ENCODE results near the gene REXO5. TPM values are rescaled to one million over a fixed set of nuclear protein-coding genes. Genes with fewer than 3 reads are reported as not detected.

REXO5 gene
- total RNA-seq, 1 experiment from 2014 or later = 4.0 TPM

DNA sequence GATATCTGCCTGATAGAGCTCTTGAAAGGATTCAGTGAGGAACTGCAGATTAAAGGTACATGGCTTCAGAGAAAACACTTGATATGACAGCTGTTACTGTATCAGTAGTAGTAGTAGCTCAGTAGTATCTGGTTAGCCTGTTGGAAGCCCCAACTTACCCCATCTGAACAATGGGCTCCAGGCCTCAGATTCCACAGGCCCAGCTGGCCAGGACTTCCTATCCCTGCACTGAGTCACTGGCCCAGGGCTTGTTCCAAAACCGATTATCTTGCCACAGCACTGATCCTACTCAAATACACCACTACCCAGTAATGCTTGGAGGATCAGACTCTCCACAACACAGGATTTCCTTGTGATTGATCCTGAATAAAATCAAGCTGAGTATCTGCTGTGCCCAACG lies 61.3 kb downstream of the REXO5 start:
- no peak for ATAC-seq
- intact Hi-C loops (cut with micrococcal nuclease) = no loop called here
- H3K79me2 ChIP-seq (ENCODE audit: low read length) = peaks cover 92% of the 10 kb centered on the region
- H3K36me3 ChIP-seq (ENCODE audit: low read depth, low read length) = no peaks in the 10 kb centered on the region
- TF ChIP-seq EZH2 (IDR thresholded peaks at IDR 0.05; ENCODE audit: low read length, unreplicated experiment) = no peak
- no peak for TF ChIP-seq EZH2phosphoT487 (IDR thresholded peaks at IDR 0.05; ENCODE audit: borderline replicate concordance, low read length)
- TF ChIP-seq, protein P1, sequence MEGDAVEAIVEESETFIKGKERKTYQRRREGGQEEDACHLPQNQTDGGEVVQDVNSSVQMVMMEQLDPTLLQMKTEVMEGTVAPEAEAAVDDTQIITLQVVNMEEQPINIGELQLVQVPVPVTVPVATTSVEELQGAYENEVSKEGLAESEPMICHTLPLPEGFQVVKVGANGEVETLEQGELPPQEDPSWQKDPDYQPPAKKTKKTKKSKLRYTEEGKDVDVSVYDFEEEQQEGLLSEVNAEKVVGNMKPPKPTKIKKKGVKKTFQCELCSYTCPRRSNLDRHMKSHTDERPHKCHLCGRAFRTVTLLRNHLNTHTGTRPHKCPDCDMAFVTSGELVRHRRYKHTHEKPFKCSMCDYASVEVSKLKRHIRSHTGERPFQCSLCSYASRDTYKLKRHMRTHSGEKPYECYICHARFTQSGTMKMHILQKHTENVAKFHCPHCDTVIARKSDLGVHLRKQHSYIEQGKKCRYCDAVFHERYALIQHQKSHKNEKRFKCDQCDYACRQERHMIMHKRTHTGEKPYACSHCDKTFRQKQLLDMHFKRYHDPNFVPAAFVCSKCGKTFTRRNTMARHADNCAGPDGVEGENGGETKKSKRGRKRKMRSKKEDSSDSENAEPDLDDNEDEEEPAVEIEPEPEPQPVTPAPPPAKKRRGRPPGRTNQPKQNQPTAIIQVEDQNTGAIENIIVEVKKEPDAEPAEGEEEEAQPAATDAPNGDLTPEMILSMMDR (conservative IDR thresholded peaks at IDR 0.05; ENCODE audit: low read depth, low read length) = no peak
- H3K9me3 ChIP-seq (ENCODE audit: low read length) = no peaks in the 10 kb centered on the region
- no peaks in the 10 kb centered on the region for H3K27me3 ChIP-seq (ENCODE audit: low read length)
- H3K4me1 ChIP-seq (ENCODE audit: insufficient read depth, low read length) = peaks cover 17% of the 10 kb centered on the region
- no peak overlapping the region for H3K9ac ChIP-seq (ENCODE audit: low read length)
- CTCF ChIA-PET = no interaction called here
- DNase-seq = no peak
- no peak overlapping the region for H3K4me3 ChIP-seq (ENCODE audit: low read length)
- H3K27ac ChIP-seq (ENCODE audit: low read length) = no peak overlapping the region
- POLR2A ChIA-PET (ENCODE audit: unreplicated experiment) = interaction anchor here (0.7 kb wide), 1 partner anchor 1312 kb away, joined by 3 read pairs; the partner anchor contains the start of gene VPS35L
- no peaks in the 10 kb centered on the region for H3K9me2 ChIP-seq (replicated peaks; ENCODE audit: low read length)
- no peaks in the 10 kb centered on the region for H4K20me1 ChIP-seq (ENCODE audit: low read length)
- no TSS peak for BruUV-seq (replicated peaks)
- H3K4me2 ChIP-seq (ENCODE audit: low read length) = no peak overlapping the region
- H3F3A ChIP-seq (ENCODE audit: low read length, unreplicated experiment) = no peaks in the 10 kb centered on the region
- no peak overlapping the region for H2AFZ ChIP-seq (ENCODE audit: low read length)

DNA sequence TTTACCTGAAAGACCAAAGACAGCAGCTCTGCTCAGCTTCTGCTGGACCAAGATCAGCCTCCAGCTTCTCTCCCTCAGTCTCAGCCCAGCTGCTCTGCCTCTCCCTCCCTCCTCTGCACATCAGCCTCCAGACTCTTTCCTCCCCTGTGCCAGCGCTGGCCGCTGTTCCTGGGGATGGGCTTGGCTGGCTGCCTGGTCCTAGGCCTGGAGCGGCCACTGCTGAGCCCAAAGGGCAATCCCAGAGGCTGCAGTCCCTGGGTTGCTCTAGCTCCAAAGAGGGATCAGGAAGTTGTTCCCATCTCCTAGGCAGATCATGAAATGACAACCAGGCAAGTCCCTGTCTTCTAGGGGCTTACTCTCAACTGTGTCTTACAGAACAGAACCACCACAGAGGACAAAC lies 62.6 kb downstream of the REXO5 start:
- intact Hi-C loops (cut with micrococcal nuclease) = no loop called here
- Histone ChIP-seq H3K4me3 (ENCODE audit: low read length) (no peak overlapping the region), H4K20me1 (ENCODE audit: low read length) (no peaks in the 10 kb centered on the region), H3K27me3 (ENCODE audit: low read length) (no peaks in the 10 kb centered on the region), H3K9me2 (replicated peaks; ENCODE audit: low read length) (no peaks in the 10 kb centered on the region), H3K79me2 (ENCODE audit: low read length) (peaks cover 92% of the 10 kb centered on the region), H3F3A (ENCODE audit: low read length, unreplicated experiment) (no peaks in the 10 kb centered on the region), H3K4me1 (ENCODE audit: insufficient read depth, low read length) (peaks cover 17% of the 10 kb centered on the region), H3K27ac (ENCODE audit: low read length) (no peak overlapping the region), H3K4me2 (ENCODE audit: low read length) (no peak overlapping the region), H2AFZ (ENCODE audit: low read length) (no peak overlapping the region), H3K9ac (ENCODE audit: low read length) (no peak overlapping the region), H3K9me3 (ENCODE audit: low read length) (no peaks in the 10 kb centered on the region), H3K36me3 (ENCODE audit: low read depth, low read length) (no peaks in the 10 kb centered on the region)
- no peak for DNase-seq
- TF ChIP-seq EZH2 (IDR thresholded peaks at IDR 0.05; ENCODE audit: low read length, unreplicated experiment) (no peak), EZH2phosphoT487 (IDR thresholded peaks at IDR 0.05; ENCODE audit: borderline replicate concordance, low read length) (no peak)
- TF ChIP-seq, protein P1 (conservative IDR thresholded peaks at IDR 0.05; ENCODE audit: low read depth, low read length) = no peak
- ATAC-seq = no peak
- ChIA-PET CTCF (no interaction called here), POLR2A (ENCODE audit: unreplicated experiment) (no interaction called here)
- no TSS peak for BruUV-seq (replicated peaks)

DNA sequence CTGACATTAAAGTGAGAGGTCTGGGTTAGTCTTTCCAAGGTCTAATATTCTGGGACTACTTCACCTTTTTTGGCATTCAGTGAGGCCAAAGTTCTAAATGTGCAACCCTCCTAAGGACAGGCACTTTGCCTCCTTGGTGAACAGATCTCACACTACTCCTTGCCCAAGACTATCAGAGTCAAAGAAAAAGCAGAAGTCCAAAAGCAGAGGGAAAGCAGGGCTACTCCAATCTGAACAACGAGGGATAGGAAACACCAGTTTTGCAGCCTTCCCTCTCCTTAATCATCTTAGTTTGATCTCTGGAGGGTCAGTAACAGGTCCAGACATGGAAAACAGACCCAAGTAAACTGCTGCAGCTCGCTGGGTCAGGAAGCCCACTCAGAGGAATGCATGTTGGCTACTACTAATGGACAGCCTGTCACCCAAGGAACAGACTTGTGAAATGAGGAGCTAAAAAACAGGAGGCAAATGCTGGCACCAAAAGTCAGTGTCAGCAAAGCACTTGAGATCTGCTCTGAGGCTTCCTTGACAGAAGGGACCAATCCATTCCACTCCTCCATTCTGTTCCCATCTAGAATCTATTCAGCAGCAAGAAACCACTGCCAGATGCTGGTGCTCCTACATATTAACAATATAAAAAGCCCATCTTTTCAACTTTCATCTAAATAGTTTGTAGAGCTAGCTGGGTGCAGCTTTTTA lies 63.9 kb downstream of the REXO5 start:
- Histone ChIP-seq H3K9me3 (ENCODE audit: low read length) (no peaks in the 10 kb centered on the region), H4K20me1 (ENCODE audit: low read length) (0 out of 2 replicates have a peak, but pooled peaks cover 4% of the 10 kb centered on the region), H3K4me3 (ENCODE audit: low read length) (no peak overlapping the region), H2AFZ (ENCODE audit: low read length) (no peak overlapping the region), H3K4me2 (ENCODE audit: low read length) (no peak overlapping the region), H3K36me3 (ENCODE audit: low read depth, low read length) (no peaks in the 10 kb centered on the region), H3K27me3 (ENCODE audit: low read length) (no peaks in the 10 kb centered on the region), H3K4me1 (ENCODE audit: insufficient read depth, low read length) (peaks cover 22% of the 10 kb centered on the region), H3K79me2 (ENCODE audit: low read length) (peaks cover 93% of the 10 kb centered on the region), H3K9me2 (replicated peaks; ENCODE audit: low read length) (no peaks in the 10 kb centered on the region), H3K27ac (ENCODE audit: low read length) (no peak overlapping the region), H3K9ac (ENCODE audit: low read length) (no peak overlapping the region), H3F3A (ENCODE audit: low read length, unreplicated experiment) (no peaks in the 10 kb centered on the region)
- POLR2A ChIA-PET (ENCODE audit: unreplicated experiment) = no interaction called here
- DNase-seq (no peak), ATAC-seq (no peak)
- TF ChIP-seq EZH2phosphoT487 (IDR thresholded peaks at IDR 0.05; ENCODE audit: borderline replicate concordance, low read length) = no peak
- TF ChIP-seq, protein P1 (conservative IDR thresholded peaks at IDR 0.05; ENCODE audit: low read depth, low read length) = no peak
- no peak for TF ChIP-seq EZH2 (IDR thresholded peaks at IDR 0.05; ENCODE audit: low read length, unreplicated experiment)
- intact Hi-C loops (cut with micrococcal nuclease) = no loop called here
- BruUV-seq (replicated peaks) = no TSS peak
- CTCF ChIA-PET = no interaction called here
